Caco-2 (cell line): ENCODE results near the gene PAQR4. TPM values are rescaled to one million over a fixed set of nuclear protein-coding genes. Genes with fewer than 3 reads are reported as not detected.

Source experiments
- BruUV-seq: library from RNA; stranded (reverse); fragments of 400-500 nt; replicated peaks from 2 replicates; lab custom pipeline; 2021; lab: Mats Ljungman, UMichigan
- CTCF ChIA-PET: fragments of 300-600 bp; sonication (Branson Sonifier 250); formaldehyde crosslinking; loops from one replicate; lab custom pipeline; 2022; ENCODE audit warnings: antibody characterized with exemption; lab: Charles Lee
- POLR2A ChIA-PET: fragments of 300-600 bp; sonication (Branson Sonifier 250); formaldehyde crosslinking; loops from one replicate; lab custom pipeline; 2022; ENCODE audit warnings: antibody characterized with exemption; lab: Charles Lee
- DNase-seq, 2 experiments: peaks; one replicate each; pipeline versions ENCODE4 v3.0.0 to v3.0.0-alpha.2; 2020 to 2022
- H3K27me3 ChIP-seq: replicated peaks from 2 replicates; pipeline ENCODE4 v1.6.0; 2011; ENCODE audit warnings: low read length; ENCODE audit not compliant: control insufficient read depth, insufficient read depth
- H3K36me3 ChIP-seq: 2 replicates; pipeline ENCODE4 v1.5.1; 2011; ENCODE audit warnings: low read length; ENCODE audit not compliant: control insufficient read depth, insufficient read depth
- H3K4me1 ChIP-seq: fragments of 250-450 bp; sonication (Bioruptor Pico); 2 replicates; pipeline ENCODE4 v1.5.1; 2020; ENCODE audit warnings: mild to moderate bottlenecking
- H3K4me3 ChIP-seq: 2 replicates; pipeline ENCODE4 v1.5.1; 2011; ENCODE audit warnings: low read depth, mild to moderate bottlenecking, control low read depth, low read length
- H3K9me3 ChIP-seq: fragments of 250-450 bp; sonication (Bioruptor Pico); 2 replicates; pipeline ENCODE4 v1.5.1; 2020; ENCODE audit warnings: mild to moderate bottlenecking, moderate library complexity
- H3K27ac Mint-ChIP-seq: one replicate; pipeline ENCODE4 v1.8.0; 2022; ENCODE audit warnings: mixed read lengths; ENCODE audit not compliant: unreplicated experiment
- H3K27me3 Mint-ChIP-seq: one replicate; pipeline ENCODE4 v1.8.0; 2022; ENCODE audit warnings: mixed read lengths; ENCODE audit not compliant: insufficient read depth, unreplicated experiment
- H3K36me3 Mint-ChIP-seq: one replicate; pipeline ENCODE4 v1.8.0; 2022; ENCODE audit warnings: mild to moderate bottlenecking, mixed read lengths; ENCODE audit not compliant: insufficient read depth, unreplicated experiment
- H3K4me1 Mint-ChIP-seq: one replicate; pipeline ENCODE4 v1.8.0; 2022; ENCODE audit warnings: low read depth, mixed read lengths; ENCODE audit not compliant: unreplicated experiment
- H3K4me3 Mint-ChIP-seq: one replicate; pipeline ENCODE4 v1.8.0; 2022; ENCODE audit warnings: mild to moderate bottlenecking, moderate library complexity, mixed read lengths; ENCODE audit not compliant: unreplicated experiment
- H3K9me3 Mint-ChIP-seq: one replicate; pipeline ENCODE4 v1.8.0; 2022; ENCODE audit warnings: mixed read lengths; ENCODE audit not compliant: unreplicated experiment
- intact Hi-C: fragments of 100-400 bp; cut with micrococcal nuclease; formaldehyde crosslinking; loops from one replicate; pipeline ENCODE4 v1.10.0; 2022; ENCODE audit not compliant: unreplicated experiment
- total RNA-seq: library from RNA; stranded (reverse); gene quantifications from 2 replicates; pipeline ENCODE4 v1.2.3, GENCODE V29; 2022
- TF ChIP-seq, protein P1 (sequence below), 2 experiments: fragments of 200-600 bp in 1 of 2; IDR thresholded peaks; 1 replicate in 1 of 2; 2 replicates in 1 of 2; pipeline versions ENCODE4 v1.5.1 to v1.8.0; 2011 to 2022; ENCODE audit warnings: antibody characterized with exemption in 1 of 2, control low read depth in 1 of 2, inconsistent platforms in 1 of 2, low read depth in 1 of 2, low read length in 1 of 2, mild to moderate bottlenecking in 1 of 2, moderate library complexity in 1 of 2; ENCODE audit not compliant: insufficient read depth in 1 of 2, severe bottlenecking in 1 of 2, unreplicated experiment in 1 of 2

Gene PAQR4
- total RNA-seq, 1 experiment from 2014 or later: 12.0 TPM

GRCh38 chr16:3001316-3001715, 32.2 kb downstream of the PAQR4 start:
- Mint-ChIP-seq H3K36me3 (peaks cover 19% of the 10 kb centered on the region), H3K4me1 (no peaks in the 10 kb centered on the region), H3K9me3 (no peaks in the 10 kb centered on the region), H3K4me3 (no peak overlapping the region), H3K27ac (no peak overlapping the region), H3K27me3 (no peaks in the 10 kb centered on the region)
- Histone ChIP-seq H3K4me3 (no peak overlapping the region), H3K36me3 (peaks cover 1% of the 10 kb centered on the region; the same call in 1 of the 2 replicates), H3K9me3 (no peaks in the 10 kb centered on the region), H3K4me1 (peaks cover 11% of the 10 kb centered on the region), H3K27me3 (no peaks in the 10 kb centered on the region)
- ChIA-PET POLR2A (no interaction called here), CTCF (interaction anchor here (0.5 to 1.9 kb wide), 7 partner anchors 9 to 509 kb away, joined by 3 to 15 read pairs (median 4); partner anchors contain the start of gene ZNF213)
- BruUV-seq: no TSS peak
- TF ChIP-seq, protein P1, sequence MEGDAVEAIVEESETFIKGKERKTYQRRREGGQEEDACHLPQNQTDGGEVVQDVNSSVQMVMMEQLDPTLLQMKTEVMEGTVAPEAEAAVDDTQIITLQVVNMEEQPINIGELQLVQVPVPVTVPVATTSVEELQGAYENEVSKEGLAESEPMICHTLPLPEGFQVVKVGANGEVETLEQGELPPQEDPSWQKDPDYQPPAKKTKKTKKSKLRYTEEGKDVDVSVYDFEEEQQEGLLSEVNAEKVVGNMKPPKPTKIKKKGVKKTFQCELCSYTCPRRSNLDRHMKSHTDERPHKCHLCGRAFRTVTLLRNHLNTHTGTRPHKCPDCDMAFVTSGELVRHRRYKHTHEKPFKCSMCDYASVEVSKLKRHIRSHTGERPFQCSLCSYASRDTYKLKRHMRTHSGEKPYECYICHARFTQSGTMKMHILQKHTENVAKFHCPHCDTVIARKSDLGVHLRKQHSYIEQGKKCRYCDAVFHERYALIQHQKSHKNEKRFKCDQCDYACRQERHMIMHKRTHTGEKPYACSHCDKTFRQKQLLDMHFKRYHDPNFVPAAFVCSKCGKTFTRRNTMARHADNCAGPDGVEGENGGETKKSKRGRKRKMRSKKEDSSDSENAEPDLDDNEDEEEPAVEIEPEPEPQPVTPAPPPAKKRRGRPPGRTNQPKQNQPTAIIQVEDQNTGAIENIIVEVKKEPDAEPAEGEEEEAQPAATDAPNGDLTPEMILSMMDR (IDR thresholded peaks at IDR 0.05; ENCODE audit: insufficient read depth in 1 of 2, low read depth in 1 of 2, low read length in 1 of 2, severe bottlenecking in 1 of 2, unreplicated experiment in 1 of 2): no peak
- intact Hi-C loops: no loop called here
- DNase-seq: peak in 1 of 2 experiments; percentile 43

DNA sequence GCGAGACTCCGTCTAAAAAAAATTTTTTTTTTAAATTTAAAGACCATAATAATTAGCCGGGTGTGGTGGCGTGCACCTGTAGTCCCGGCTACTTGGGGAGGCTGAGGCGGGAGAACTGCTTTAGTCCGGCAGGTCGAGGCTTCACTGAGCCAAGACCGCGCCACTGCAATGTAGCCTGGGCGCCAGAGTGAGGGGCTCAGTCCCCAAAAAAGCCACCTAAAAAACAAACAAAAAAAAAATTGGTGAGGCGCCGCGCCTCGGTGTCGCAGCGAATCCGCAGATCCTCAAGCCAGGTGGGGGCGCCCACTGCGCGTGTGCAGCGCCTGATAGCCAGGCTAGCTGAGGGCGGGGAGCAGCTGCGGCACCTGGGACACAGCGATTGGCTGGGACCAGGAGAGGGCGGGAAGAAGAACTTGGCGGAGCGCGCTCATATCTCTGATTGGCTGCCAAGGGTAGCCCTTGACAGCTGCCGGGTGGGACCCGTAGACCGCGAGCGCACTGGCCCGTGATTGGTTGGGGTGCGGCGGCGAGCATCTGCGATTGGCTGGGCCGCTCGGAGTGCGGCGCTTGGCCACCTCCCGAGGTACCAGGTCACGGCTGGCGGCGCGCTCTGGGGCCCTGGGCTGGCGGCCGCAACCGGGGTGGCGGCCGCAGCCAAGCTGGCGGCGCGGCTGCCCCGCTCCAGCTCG, 34.6 kb downstream of the PAQR4 start:
- peak overlapping the region; percentile 89 for H3K4me3 Mint-ChIP-seq
- H3K4me1 ChIP-seq: peaks cover 35% of the 10 kb centered on the region
- peaks cover 1% of the 10 kb centered on the region; the same call in 1 of the 2 replicates for H3K36me3 ChIP-seq
- peaks cover 28% of the 10 kb centered on the region for H3K36me3 Mint-ChIP-seq
- TF ChIP-seq, protein P1 (IDR thresholded peaks at IDR 0.05; ENCODE audit: insufficient read depth in 1 of 2, low read depth in 1 of 2, low read length in 1 of 2, severe bottlenecking in 1 of 2, unreplicated experiment in 1 of 2): peak; percentile 42 to 80
- no TSS peak for BruUV-seq
- CTCF ChIA-PET: interaction anchor here (0.5 to 6.6 kb wide), 11 partner anchors 12 to 535 kb away, joined by 3 to 113 read pairs (median 5); partner anchors contain the start of genes HCFC1R1, THOC6 and TNFRSF12A
- DNase-seq: peak; percentile 98 to 99
- H3K27ac Mint-ChIP-seq: no peak overlapping the region
- peaks cover 18% of the 10 kb centered on the region for H3K4me1 Mint-ChIP-seq
- no peaks in the 10 kb centered on the region for H3K27me3 ChIP-seq
- intact Hi-C loops: loop anchor here (1.0 kb wide), 2 partner anchors 18 to 25 kb away; no protein-coding TSS in a partner anchor
- H3K9me3 Mint-ChIP-seq: no peaks in the 10 kb centered on the region
- H3K9me3 ChIP-seq: no peaks in the 10 kb centered on the region
- POLR2A ChIA-PET: interaction anchor here (0.6 to 6.5 kb wide), 7 partner anchors 18 to 261 kb away, joined by 3 to 83 read pairs (median 5); partner anchors contain the start of genes HCFC1R1, IL32, PKMYT1 and THOC6
- H3K4me3 ChIP-seq: peak overlapping the region; percentile 52
- H3K27me3 Mint-ChIP-seq: no peaks in the 10 kb centered on the region

GRCh38 chr16:3004319-3004718, 35.2 kb downstream of the PAQR4 start:
- Mint-ChIP-seq H3K27ac (peak overlapping the region; percentile 90), H3K4me3 (peak overlapping the region; percentile 89), H3K4me1 (peaks cover 18% of the 10 kb centered on the region), H3K27me3 (no peaks in the 10 kb centered on the region), H3K9me3 (no peaks in the 10 kb centered on the region), H3K36me3 (peaks cover 31% of the 10 kb centered on the region)
- POLR2A ChIA-PET: interaction anchor here (0.6 to 6.5 kb wide), 7 partner anchors 17 to 260 kb away, joined by 3 to 83 read pairs (median 5); partner anchors contain the start of genes HCFC1R1, IL32, PKMYT1 and THOC6
- peak overlapping the region; percentile 52 for H3K4me3 ChIP-seq
- H3K36me3 ChIP-seq: peaks cover 1% of the 10 kb centered on the region; the same call in 1 of the 2 replicates
- intact Hi-C loops: loop anchor here (1.0 kb wide), 1 partner anchor 17 kb away; no protein-coding TSS in a partner anchor
- DNase-seq: peak in 1 of 2 experiments; percentile 49
- no TSS peak for BruUV-seq
- H3K27me3 ChIP-seq: no peaks in the 10 kb centered on the region
- CTCF ChIA-PET: interaction anchor here (0.5 to 6.6 kb wide), 10 partner anchors 12 to 536 kb away, joined by 3 to 113 read pairs (median 6); partner anchors contain the start of genes HCFC1R1, THOC6 and TNFRSF12A
- no peaks in the 10 kb centered on the region for H3K9me3 ChIP-seq
- peaks cover 41% of the 10 kb centered on the region for H3K4me1 ChIP-seq
- TF ChIP-seq, protein P1 (IDR thresholded peaks at IDR 0.05; ENCODE audit: insufficient read depth in 1 of 2, low read depth in 1 of 2, low read length in 1 of 2, severe bottlenecking in 1 of 2, unreplicated experiment in 1 of 2): no peak
